HCT116 (cell line): ENCODE results near the gene KIAA2012. TPM values are rescaled to one million over a fixed set of nuclear protein-coding genes. Genes with fewer than 3 reads are reported as not detected.

Experiments used
- ATAC-seq: fragments of 200-7000 bp; cut with Tn5 transposase; 2 replicates; pipeline ENCODE4 v1.9.1; 2020; ENCODE audit warnings: mild to moderate bottlenecking, moderate library complexity
- BruUV-seq: library from RNA; stranded (reverse); fragments of 400-500 nt; replicated peaks from 2 replicates; lab custom pipeline; 2021; lab: Mats Ljungman, UMichigan
- CTCF ChIA-PET: fragments of 300-600 bp; sonication (Branson Sonifier 250); formaldehyde crosslinking; loops from one replicate; lab custom pipeline; 2021; ENCODE audit warnings: antibody characterized with exemption; lab: Charles Lee
- POLR2A ChIA-PET: fragments of 300-600, 350-600 bp; sonication (Branson Sonifier 250); formaldehyde crosslinking; loops from one replicate; lab custom pipeline; 2021; ENCODE audit warnings: antibody characterized with exemption; lab: Charles Lee
- RAD21 ChIA-PET, 2 experiments: fragments of 300-600 bp; sonication (Branson Sonifier 250); formaldehyde crosslinking; loops; one replicate each; lab custom pipeline; 2023; ENCODE audit warnings: low total read pairs in 2 of 2; ENCODE audit not compliant: uncharacterized antibody in 2 of 2, unreplicated experiment in 2 of 2, low non-redundant PET in 1 of 2; lab: Charles Lee
- DNase-seq: peaks from one replicate; pipeline ENCODE4 v3.0.0-alpha.2; 2010; ENCODE audit warnings: low read depth, low spot score
- H2AFZ ChIP-seq: fragments of 200-600 bp; shearing (Covaris generic), sonication (generic); 2 replicates; pipeline ENCODE4 v1.6.1; 2017; ENCODE audit warnings: low read depth, mixed run types, mixed read lengths, antibody characterized with exemption, low read length; ENCODE audit not compliant: poor library complexity, severe bottlenecking
- H3K27ac ChIP-seq: 2 replicates; pipeline ENCODE4 v1.5.1; 2012; ENCODE audit warnings: low read depth, low read length
- H3K27me3 ChIP-seq: fragments of 200-600 bp; sonication (generic); 2 replicates; pipeline ENCODE4 v1.6.1; 2016; ENCODE audit warnings: mixed run types, low read length, mixed read lengths; ENCODE audit not compliant: insufficient read depth
- H3K36me3 ChIP-seq, 2 experiments: fragments of 200-500 bp in 1 of 2; fragments of 200-600 bp in 1 of 2; sonication (Bioruptor generic) in 1 of 2; sonication (generic) in 1 of 2; 2 replicates each; pipeline versions ENCODE4 v1.5.1 to v1.6.1; 2014 to 2016; ENCODE audit warnings: low read length in 2 of 2, inconsistent platforms in 1 of 2, mixed read lengths in 1 of 2, mixed run types in 1 of 2; ENCODE audit not compliant: insufficient read depth in 2 of 2, control insufficient read depth in 1 of 2
- H3K4me1 ChIP-seq, 2 experiments: fragments of 200-600 bp in 1 of 2; sonication (generic) in 1 of 2; 2 replicates each; pipeline versions ENCODE4 v1.5.1 to v1.6.1; 2012 to 2017; ENCODE audit warnings: low read length in 2 of 2, inconsistent platforms in 1 of 2, mild to moderate bottlenecking in 1 of 2, mixed read lengths in 1 of 2, mixed run types in 1 of 2, moderate library complexity in 1 of 2; ENCODE audit not compliant: insufficient read depth in 2 of 2, control insufficient read depth in 1 of 2
- H3K4me2 ChIP-seq: fragments of 200-600 bp; sonication (generic); 2 replicates; pipeline ENCODE4 v1.6.1; 2017; ENCODE audit warnings: mixed run types, low read length, mixed read lengths
- H3K4me3 ChIP-seq, 2 experiments: fragments of 200-600 bp in 1 of 2; sonication (generic) in 1 of 2; replicated peaks in 1 of 2; 2 replicates each; pipeline ENCODE4 v1.5.1; 2011 to 2016; ENCODE audit warnings: low read length in 2 of 2, control low read depth in 1 of 2, low read depth in 1 of 2, mild to moderate bottlenecking in 1 of 2, mixed read lengths in 1 of 2, mixed run types in 1 of 2
- H3K79me2 ChIP-seq: fragments of 200-600 bp; sonication (generic); 2 replicates; pipeline ENCODE4 v1.6.1; 2017; ENCODE audit warnings: mild to moderate bottlenecking, mixed run types, low read length, moderate library complexity, mixed read lengths; ENCODE audit not compliant: insufficient read depth
- H3K9ac ChIP-seq: fragments of 200-600 bp; sonication (generic); 2 replicates; pipeline ENCODE4 v1.6.1; 2016; ENCODE audit warnings: low read length, mixed read lengths
- H3K9me2 ChIP-seq: fragments of 200-600 bp; sonication (generic), shearing (Covaris generic); 2 replicates; pipeline ENCODE4 v1.6.1; 2017; ENCODE audit warnings: mixed run types, mild to moderate bottlenecking, moderate library complexity; ENCODE audit not compliant: insufficient read depth
- H3K9me3 ChIP-seq, 2 experiments: fragments of 200-500 bp in 1 of 2; fragments of 200-600 bp in 1 of 2; sonication (Bioruptor generic) in 1 of 2; sonication (generic) in 1 of 2; 2 replicates each; pipeline ENCODE4 v1.6.1; 2014 to 2017; ENCODE audit warnings: low read length in 2 of 2, mixed read lengths in 2 of 2, inconsistent platforms in 1 of 2, low read depth in 1 of 2, mild to moderate bottlenecking in 1 of 2, mixed run types in 1 of 2, moderate library complexity in 1 of 2; ENCODE audit not compliant: control insufficient read depth in 1 of 2, insufficient read depth in 1 of 2
- H4K20me1 ChIP-seq: fragments of 200-600 bp; sonication (generic), shearing (Covaris generic); 2 replicates; pipeline ENCODE4 v1.6.1; 2017; ENCODE audit warnings: mixed run types, mild to moderate bottlenecking, moderate library complexity; ENCODE audit not compliant: insufficient read depth
- CBX3 ChIP-seq: IDR thresholded peaks from 2 replicates; pipeline ENCODE4 v1.6.1; 2012; ENCODE audit warnings: low read depth
- EGR1 ChIP-seq: IDR thresholded peaks from 2 replicates; pipeline ENCODE4 v1.6.1; 2012; ENCODE audit warnings: low read depth
- ELF1 ChIP-seq: IDR thresholded peaks from 2 replicates; pipeline ENCODE4 v1.6.1; 2012; ENCODE audit warnings: low read depth, borderline replicate concordance
- JUND ChIP-seq: IDR thresholded peaks from 2 replicates; pipeline ENCODE4 v1.6.1; 2012
- POLR2A ChIP-seq: IDR thresholded peaks from 2 replicates; pipeline ENCODE4 v1.7.0; 2011; ENCODE audit warnings: borderline replicate concordance; ENCODE audit not compliant: insufficient read depth, insufficient read length; ENCODE audit errors: extremely low read depth
- POLR2AphosphoS5 ChIP-seq: IDR thresholded peaks from 2 replicates; pipeline ENCODE4 v1.6.1; 2011; ENCODE audit warnings: mild to moderate bottlenecking, low read depth, low read length, moderate library complexity
- REST ChIP-seq: IDR thresholded peaks from 2 replicates; pipeline ENCODE4 v1.6.1; 2012; ENCODE audit warnings: low read depth
- SIN3A ChIP-seq: IDR thresholded peaks from 2 replicates; pipeline ENCODE4 v1.6.1; 2012; ENCODE audit warnings: low read depth
- SP1 ChIP-seq: IDR thresholded peaks from 2 replicates; pipeline ENCODE4 v1.6.1; 2012; ENCODE audit warnings: low read depth
- SRF ChIP-seq: IDR thresholded peaks from 2 replicates; pipeline ENCODE4 v1.6.1; 2012; ENCODE audit warnings: low read depth
- TCF7L2 ChIP-seq: IDR thresholded peaks from 2 replicates; pipeline ENCODE4 v1.7.0; 2011; ENCODE audit warnings: borderline replicate concordance, inconsistent platforms; ENCODE audit not compliant: insufficient read depth, insufficient read length; ENCODE audit errors: extremely low read depth
- ZFX ChIP-seq: fragments of 450-650 bp; IDR thresholded peaks from 2 replicates; pipeline ENCODE4 v1.6.1; 2017
- intact Hi-C: fragments of 100-400 bp; cut with micrococcal nuclease; formaldehyde crosslinking; loops from 2 replicates; pipeline ENCODE4 v1.10.0; 2022
- total RNA-seq: library from RNA; stranded (reverse); gene quantifications from one replicate; pipeline ENCODE4 v1.2.1, GENCODE V29; 2021; ENCODE audit not compliant: unreplicated experiment
- TF ChIP-seq, protein P1 (sequence below): IDR thresholded peaks from 2 replicates; pipeline ENCODE4 v1.6.1; 2011; ENCODE audit warnings: mild to moderate bottlenecking, low read length, moderate library complexity; ENCODE audit not compliant: insufficient replicate concordance; ENCODE audit errors: extremely low read depth
- TF ChIP-seq, protein P2 (sequence below): IDR thresholded peaks from 2 replicates; pipeline ENCODE4 v1.6.1; 2012

The KIAA2012 gene
- total RNA-seq, 1 experiment from 2014 or later = not detected

DNA sequence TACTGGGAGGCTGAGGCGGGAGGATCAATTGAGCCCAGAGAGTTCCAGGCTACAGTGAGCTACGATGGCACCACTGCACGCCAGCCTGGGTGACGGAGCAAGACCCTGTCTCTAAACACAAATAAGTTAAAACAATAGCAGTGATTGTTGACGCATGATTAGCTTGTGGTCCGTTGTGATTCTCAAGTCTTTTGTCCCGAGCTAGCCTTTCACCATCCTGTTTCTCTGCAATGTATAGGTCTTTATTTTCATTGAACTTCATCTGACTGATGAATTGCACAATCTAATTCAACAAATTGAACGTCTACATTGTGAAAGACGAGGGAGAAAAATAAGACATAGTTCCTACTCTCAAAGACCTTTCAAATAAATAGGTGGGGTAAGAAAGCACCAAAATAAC is 48.2 kb upstream of the KIAA2012 start:
- no peak for DNase-seq
- ATAC-seq = no peak
- Histone ChIP-seq H4K20me1 (no peaks in the 10 kb centered on the region), H3K9me2 (no peaks in the 10 kb centered on the region), H3K4me1 (no peaks in the 10 kb centered on the region), H3K27ac (no peak overlapping the region), H2AFZ (no peak overlapping the region), H3K9me3 (no peaks in the 10 kb centered on the region), H3K79me2 (no peaks in the 10 kb centered on the region), H3K4me3 (no peak overlapping the region), H3K4me2 (no peak overlapping the region), H3K9ac (no peak overlapping the region), H3K27me3 (no peaks in the 10 kb centered on the region), H3K36me3 (no peaks in the 10 kb centered on the region)
- BruUV-seq = no TSS peak
- intact Hi-C loops = no loop called here
- ChIA-PET POLR2A (no interaction called here), RAD21 (no interaction called here), CTCF (no interaction called here)
- TF ChIP-seq ELF1 (no peak), POLR2AphosphoS5 (no peak), JUND (no peak), SRF (no peak), POLR2A (no peak), SP1 (no peak), TCF7L2 (no peak), SIN3A (no peak), EGR1 (no peak), ZFX (no peak), CBX3 (no peak), REST (no peak)
- TF ChIP-seq, protein P1, sequence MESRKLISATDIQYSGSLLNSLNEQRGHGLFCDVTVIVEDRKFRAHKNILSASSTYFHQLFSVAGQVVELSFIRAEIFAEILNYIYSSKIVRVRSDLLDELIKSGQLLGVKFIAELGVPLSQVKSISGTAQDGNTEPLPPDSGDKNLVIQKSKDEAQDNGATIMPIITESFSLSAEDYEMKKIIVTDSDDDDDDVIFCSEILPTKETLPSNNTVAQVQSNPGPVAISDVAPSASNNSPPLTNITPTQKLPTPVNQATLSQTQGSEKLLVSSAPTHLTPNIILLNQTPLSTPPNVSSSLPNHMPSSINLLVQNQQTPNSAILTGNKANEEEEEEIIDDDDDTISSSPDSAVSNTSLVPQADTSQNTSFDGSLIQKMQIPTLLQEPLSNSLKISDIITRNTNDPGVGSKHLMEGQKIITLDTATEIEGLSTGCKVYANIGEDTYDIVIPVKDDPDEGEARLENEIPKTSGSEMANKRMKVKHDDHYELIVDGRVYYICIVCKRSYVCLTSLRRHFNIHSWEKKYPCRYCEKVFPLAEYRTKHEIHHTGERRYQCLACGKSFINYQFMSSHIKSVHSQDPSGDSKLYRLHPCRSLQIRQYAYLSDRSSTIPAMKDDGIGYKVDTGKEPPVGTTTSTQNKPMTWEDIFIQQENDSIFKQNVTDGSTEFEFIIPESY = no peak
- TF ChIP-seq, protein P2, sequence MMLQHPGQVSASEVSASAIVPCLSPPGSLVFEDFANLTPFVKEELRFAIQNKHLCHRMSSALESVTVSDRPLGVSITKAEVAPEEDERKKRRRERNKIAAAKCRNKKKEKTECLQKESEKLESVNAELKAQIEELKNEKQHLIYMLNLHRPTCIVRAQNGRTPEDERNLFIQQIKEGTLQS = no peak
